Fibroblast of lung (primary cell): ENCODE measurements around the gene PGAP3.

Experiments
- EZH2 ChIP-seq: IDR thresholded peaks from 2 replicates; pipeline ENCODE4 v1.5.1; 2012; ENCODE audit warnings: low read length, control low read depth, mild to moderate bottlenecking; ENCODE audit errors: missing control alignments
- TF ChIP-seq, protein P1 (sequence below), 2 donors: IDR thresholded peaks in 1 of 2; conservative IDR thresholded peaks in 1 of 2; 1 replicate in 1 of 2; 2 replicates in 1 of 2; pipeline ENCODE4 v1.5.1; 2011 to 2012; ENCODE audit warnings: low read length in 2 of 2, control low read depth in 1 of 2, inconsistent platforms in 1 of 2, low read depth in 1 of 2, mild to moderate bottlenecking in 1 of 2

DNA sequence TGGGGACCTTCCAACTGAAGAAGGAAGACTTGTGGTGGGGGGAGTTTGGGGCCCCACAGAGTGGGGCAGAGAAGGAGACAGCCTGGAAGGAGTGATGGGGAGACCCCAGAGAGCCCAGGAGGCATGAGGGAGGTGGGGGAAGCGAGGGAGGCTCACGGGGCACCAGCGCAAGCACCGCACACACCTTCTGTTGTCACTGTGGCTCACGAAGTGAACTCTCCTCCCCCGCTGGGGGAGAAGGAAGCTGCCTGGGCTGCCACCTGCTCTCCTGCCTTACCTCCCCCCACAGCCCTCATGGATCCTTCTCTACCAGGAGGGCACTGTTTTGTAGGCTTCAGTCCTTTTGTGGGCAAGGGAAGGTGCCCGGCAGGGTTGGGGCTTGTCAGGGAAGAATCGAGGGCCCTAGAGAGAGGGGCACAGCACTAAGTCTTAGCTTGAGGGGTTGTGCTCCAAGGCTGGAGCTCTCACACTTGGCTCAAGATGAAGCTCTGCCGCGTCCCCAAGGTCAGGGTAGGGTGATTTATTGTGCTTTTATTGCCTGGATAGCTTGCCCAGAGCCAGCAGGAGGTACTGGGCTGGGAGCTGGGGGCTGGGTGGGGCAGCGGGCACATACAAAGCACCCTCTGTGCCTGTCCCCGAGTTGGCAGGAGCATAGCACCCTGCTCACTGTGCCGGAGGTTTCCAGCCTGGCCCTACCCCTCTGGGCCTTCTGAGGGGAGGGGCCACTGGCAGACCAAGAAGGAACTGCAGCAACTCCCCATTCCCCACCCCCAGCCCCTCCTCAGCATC lies 55.5 kb downstream of the PGAP3 start:
- TF ChIP-seq, protein P1, sequence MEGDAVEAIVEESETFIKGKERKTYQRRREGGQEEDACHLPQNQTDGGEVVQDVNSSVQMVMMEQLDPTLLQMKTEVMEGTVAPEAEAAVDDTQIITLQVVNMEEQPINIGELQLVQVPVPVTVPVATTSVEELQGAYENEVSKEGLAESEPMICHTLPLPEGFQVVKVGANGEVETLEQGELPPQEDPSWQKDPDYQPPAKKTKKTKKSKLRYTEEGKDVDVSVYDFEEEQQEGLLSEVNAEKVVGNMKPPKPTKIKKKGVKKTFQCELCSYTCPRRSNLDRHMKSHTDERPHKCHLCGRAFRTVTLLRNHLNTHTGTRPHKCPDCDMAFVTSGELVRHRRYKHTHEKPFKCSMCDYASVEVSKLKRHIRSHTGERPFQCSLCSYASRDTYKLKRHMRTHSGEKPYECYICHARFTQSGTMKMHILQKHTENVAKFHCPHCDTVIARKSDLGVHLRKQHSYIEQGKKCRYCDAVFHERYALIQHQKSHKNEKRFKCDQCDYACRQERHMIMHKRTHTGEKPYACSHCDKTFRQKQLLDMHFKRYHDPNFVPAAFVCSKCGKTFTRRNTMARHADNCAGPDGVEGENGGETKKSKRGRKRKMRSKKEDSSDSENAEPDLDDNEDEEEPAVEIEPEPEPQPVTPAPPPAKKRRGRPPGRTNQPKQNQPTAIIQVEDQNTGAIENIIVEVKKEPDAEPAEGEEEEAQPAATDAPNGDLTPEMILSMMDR (conservative IDR thresholded peaks at IDR 0.05 in 1 of 2, IDR thresholded peaks at IDR 0.05 in 1 of 2; ENCODE audit: low read depth in 1 of 2, low read length in 2 of 2) = no peak
- TF ChIP-seq EZH2 = no peak
